Urothelium cell line (cell line): Measurements from ENCODE around the gene RICTOR.

Experiments used
- DNase-seq: peaks from one replicate; pipeline ENCODE4 v3.0.0; 2011; ENCODE audit warnings: low spot score, mixed read lengths
- FAIRE-seq: peaks from 2 replicates; lab custom pipeline; 2011; peaks lifted over from hg19 to GRCh38; lab: Jason Lieb, UNC

Gene RICTOR

DNA sequence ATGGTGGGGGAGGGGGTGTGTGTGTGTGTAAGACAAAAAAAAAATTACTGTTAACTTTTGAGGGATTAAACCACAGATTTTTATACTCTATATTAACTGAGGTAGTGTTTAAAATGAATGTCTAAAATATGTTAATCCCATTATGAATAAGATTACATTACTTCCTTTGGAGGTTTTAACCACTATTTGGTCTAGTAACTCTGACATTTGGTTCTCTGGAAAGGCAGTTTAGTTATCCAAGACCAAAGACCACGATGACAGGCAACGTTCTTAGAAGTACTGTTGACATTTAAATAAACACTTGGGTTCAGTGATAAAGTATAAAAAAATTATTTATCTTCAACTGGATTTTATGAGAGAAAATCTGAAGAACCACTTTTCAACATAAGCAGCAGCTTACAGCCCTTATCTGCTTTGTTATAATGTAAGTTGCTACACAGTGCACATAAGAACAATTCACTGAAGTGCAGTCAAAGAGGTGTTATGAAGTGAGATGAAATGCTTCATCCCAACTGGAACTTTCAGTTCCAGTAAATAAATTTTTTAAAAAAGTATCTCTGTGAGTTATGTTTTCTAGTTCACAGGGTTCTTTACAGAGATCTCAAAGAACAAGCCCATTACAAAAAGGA, 133.9 kb downstream of the RICTOR start:
- DNase-seq (no peak), FAIRE-seq (no peak)

DNA sequence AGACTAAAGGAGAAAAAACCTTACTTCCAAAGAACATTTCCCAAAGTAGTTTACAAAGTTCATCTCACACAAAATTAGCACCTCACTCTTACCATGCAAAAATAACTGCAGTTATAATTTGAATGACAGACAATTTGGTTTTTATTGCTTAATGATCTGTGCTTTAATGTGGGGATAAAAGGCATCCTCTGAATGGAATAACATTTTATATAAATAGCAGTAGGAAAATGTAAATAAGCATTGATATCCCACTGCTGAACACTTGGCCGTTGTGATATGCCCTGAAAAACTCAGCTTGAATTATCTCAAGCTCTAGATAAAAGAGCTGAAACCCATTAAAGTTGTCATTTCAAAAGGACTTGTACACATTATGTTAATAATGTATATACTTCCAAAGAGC, 135.2 kb downstream of the RICTOR start:
- FAIRE-seq, result no peak
- no peak for DNase-seq

DNA sequence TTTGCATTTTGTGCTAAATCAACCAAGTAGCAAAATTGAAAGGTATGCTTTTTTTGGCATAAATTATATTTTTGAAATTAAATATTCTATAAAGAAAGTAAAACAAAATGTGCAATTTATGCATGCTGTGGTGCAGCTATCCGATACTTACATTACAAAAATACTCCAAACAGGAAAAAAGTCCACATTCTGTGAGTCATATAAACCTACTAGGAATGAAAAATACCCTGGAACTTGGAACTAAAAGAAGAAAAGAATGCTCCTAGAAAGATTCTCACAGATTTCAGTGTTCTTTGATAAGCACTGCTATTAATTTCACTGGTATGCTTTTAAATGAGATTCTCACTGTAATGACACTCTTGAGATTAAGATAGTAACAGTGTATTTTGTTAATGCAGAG, 135.8 kb downstream of the RICTOR start:
- DNase-seq (no peak), FAIRE-seq (no peak)

DNA sequence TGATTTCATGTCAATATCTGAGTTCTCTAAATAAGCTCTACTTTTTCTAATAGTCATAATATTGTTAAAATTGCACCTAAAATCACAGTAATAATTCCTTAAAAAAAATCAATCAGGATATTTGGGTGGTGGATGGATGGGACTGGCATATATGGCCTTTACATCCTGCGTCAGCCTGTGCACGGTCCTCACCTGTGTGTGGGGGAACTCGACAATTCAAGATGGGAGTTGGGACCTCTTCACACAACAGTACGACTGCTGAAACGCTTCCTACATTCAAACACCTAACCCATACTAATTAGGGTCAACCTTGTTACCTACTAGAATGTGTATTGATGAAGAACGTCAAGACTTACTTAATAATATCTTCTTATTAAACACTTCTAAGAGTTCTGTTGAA, 137.9 kb downstream of the RICTOR start:
- FAIRE-seq, result no peak
- no peak for DNase-seq

DNA sequence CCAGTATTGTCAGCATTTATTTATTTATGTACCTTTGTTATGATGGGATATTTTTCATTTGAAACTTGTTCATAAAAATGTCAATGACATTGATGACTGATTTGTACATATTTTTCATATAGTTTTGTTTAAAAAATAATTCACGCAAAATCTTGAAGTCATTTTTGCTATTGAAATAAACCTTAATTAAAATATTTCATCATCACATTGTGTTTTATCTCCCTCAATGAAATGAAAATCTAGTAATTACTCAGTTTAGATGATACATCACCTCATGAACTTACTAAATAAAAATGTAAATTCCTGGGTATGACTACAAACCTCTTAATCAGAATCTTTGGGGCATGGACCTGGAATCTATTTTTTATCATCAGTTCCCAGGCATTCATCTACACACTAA, 138.8 kb downstream of the RICTOR start:
- no peak for DNase-seq
- no peak for FAIRE-seq

DNA sequence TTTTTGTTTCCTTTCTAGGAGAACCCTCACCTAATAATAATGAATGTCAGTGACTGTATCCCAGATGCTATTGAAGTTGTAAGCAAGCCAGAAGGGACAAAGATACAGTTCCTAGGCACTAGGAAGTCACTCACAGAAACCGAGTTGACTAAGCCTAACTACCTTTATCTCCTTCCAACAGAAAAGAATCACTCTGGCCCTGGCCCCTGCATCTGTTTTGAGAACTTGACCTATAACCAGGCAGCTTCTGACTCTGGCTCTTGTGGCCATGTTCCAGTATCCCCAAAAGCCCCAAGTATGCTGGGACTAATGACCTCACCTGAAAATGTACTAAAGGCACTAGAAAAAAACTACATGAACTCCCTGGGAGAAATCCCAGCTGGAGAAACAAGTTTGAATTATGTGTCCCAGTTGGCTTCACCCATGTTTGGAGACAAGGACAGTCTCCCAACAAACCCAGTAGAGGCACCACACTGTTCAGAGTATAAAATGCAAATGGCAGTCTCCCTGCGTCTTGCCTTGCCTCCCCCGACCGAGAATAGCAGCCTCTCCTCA, 141.3 kb downstream of the RICTOR start:
- DNase-seq, result no peak
- no peak for FAIRE-seq

DNA sequence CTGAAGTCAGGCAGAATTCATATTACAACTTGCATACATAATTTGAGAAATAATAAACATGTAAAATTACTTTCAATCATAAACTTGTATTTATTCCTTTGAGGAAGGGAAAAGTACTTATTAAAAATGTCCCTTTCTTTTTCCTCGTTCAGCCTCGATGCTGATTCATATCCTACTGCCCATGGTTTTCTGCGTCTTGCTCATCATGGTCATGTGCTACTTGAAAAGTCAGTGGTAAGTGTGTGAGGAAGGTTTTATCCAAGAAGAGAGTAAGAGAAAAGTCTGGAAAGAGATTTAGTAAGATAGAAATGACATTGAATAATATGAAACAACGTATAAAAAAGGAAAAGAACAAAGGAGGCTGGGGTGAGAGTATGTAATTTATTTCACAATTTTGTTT, 142.5 kb downstream of the RICTOR start:
- DNase-seq (no peak), FAIRE-seq (no peak)

DNA sequence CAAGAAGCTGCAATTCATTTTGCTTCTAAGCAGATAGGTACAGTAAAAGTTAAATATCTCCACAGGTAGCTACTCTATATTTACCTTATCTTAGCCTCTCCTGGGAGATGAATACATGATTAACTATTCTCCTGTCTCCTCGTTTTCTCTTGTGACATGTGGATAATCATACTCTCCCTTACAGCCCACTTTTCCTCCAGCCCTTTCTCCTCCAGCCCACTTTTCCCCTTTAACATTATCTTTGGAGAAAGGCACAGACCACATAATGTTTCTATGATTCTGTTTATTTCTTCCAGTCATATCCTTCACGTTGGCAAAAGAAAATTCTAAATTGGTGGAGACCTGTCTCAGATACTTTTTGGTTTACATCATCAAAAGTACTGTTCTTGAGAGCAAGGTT, 144.4 kb downstream of the RICTOR start:
- FAIRE-seq (no peak), DNase-seq (no peak)

DNA sequence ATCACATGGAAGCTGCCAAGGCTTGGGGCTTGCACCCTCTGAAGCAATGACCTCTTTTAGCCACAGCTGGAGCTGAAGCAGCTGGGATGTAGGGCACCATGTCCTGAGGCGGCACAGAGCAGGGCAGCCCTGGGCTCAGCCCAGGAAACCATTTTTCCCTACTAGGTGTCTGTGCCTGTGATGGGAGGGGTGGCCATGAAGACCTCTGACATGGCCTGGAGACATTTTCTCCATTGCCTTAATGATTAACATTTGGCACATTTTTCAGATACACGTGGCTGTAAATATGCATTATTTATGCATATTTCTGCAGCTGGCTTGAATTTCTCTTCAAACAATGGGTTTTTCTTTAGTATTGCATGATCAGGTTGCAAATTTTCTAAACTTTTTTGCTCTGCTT, 146.7 kb downstream of the RICTOR start:
- DNase-seq, result no peak
- FAIRE-seq, result no peak

DNA sequence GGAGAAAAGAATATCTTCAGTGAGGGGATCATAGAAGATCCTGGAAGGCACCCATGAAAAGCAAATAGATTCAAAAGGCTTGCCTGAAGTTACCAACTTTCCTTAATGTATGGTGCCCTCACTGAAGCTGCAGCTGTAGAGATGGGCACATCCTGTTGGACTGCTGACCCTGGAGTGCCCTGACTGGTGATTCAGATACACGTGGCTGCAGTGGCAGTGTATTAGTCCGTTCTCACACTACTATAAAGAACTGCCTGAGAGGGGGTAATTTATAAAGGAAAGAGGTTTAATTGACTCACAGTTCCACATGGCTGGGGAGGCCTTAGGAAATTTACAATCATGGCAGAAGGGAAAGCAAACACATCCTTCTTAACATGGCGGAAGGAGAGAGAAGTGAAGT, 148.1 kb downstream of the RICTOR start:
- DNase-seq (no peak), FAIRE-seq (no peak)

DNA sequence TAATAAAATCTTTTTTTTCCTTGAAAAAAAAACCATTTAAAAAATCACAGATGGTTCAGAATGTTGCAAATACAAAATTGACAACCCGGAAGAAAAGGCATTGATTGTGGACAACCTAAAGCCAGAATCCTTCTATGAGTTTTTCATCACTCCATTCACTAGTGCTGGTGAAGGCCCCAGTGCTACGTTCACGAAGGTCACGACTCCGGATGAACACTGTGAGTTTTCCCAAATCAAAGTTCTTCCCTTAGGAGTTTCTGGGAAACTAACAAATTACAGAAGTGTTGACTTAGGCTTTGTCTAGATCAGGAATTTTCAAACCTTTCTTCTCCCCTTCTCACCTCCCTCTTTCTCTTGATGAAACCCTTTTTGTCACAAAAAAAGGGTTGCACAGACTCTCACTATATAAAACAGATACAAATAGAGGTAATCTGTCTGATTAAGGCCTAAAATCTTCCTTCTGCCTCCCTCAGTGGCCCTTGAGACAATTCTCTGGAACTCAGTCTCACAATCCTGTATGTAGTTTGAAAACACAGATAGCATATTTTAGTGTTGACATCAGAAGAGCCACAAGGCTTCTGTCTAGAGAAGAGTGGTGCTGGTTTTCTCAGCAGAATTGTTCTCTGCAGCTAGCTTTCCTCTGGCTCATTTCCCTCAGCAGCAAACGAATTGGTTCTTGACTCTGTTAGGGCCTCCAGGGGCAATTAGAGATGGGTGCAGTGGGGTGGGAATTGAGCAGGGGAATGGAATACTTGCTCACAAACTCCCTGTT, 148.9 kb downstream of the RICTOR start:
- no peak for DNase-seq
- no peak for FAIRE-seq

DNA sequence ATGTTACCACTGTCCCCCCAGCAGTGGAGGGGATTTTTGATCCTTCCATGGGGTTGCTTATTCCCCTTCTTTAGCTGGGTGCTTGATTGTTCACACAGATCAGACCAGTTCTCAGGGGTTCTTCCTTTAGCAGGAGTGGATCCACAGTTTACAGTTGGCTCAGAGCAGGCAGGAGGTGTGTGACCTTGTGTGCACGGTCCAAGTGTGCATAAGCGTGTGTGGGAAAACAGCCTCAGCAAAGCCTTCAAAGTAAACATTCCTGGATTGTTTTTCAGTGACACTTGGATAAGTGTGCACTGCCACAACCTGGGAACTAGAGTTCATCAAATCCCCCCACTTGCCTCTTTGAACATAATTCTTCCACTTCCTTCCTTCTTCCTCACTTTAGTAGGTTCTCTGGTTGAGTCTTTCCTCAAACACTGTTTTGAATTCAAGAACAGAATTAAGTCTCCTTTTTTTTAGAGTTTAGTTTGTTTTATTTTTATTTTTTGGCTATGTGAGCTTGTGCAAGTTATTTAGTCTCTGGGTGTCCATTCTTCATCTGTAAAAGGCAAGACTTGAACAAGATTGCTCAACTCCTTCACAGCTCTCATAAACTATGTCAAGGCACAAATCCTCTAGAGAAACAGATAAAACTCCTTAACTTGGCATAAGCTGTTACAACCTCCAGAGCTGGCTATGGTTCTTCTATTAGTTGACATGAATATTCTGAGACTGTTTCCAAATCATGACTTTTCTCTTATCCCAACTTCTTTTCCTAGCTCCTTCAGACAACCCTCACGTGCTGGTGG, 150.3 kb downstream of the RICTOR start:
- DNase-seq (no peak), FAIRE-seq (no peak)

DNA sequence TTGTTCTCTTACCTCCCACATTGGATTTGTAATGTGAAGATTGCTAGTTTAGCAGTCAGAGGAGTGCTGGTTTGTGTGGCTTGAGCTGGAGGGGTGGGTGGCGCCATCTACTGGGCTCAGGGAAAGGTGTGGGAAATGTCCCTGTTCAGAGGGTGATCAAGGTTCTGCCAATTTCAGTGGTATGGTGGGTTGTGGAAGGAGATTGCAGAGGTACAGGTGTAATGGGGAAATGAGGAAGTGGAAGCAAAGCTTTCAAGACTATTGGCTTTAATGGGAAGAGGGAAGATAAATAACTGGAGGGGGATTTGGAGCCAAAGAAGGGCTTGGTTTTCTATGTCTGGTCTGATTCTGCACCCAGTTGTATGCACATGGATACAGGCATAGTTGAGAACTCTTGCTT, 152.0 kb downstream of the RICTOR start:
- DNase-seq, result peak; percentile 82
- peak; percentile 70 for FAIRE-seq

DNA sequence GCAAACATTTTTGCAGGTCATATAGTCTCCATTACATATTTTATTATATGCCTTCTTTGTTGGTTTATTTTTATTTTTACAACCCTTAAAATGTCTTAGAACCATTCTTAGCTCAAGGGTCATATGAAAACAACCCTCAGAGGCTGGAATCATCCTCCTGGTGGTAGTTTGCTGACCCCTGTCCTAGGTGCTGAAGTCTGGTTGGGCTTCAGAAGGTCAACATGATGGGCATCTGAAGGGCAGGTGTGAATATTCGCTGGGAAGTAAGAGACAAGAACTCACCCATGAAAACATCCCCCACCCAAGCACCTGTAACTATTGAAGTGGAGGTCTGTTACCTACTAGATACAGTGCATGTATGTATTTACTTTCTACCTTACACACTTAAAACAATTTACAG, 153.0 kb downstream of the RICTOR start:
- FAIRE-seq (no peak), DNase-seq (no peak)

DNA sequence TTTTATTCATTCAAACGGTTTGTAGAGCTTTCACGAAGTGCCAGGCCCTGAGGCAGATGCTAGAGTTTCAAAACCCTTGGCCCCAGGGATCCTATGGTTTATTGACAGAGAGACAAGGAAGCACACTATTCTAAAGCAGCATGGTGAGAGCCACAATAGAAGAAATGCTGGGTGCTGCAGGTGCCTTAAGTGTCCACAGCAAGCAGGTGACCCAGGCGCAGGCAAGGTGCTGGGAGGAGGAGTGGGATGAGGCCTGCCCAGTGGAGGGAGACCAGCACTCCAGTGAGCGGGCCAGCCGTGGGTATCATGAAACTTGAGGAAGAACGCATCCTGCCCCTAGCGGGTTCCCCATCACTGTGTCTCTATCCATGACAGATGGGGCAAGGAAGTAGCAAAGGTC, 157.4 kb downstream of the RICTOR start:
- FAIRE-seq, result no peak

DNA sequence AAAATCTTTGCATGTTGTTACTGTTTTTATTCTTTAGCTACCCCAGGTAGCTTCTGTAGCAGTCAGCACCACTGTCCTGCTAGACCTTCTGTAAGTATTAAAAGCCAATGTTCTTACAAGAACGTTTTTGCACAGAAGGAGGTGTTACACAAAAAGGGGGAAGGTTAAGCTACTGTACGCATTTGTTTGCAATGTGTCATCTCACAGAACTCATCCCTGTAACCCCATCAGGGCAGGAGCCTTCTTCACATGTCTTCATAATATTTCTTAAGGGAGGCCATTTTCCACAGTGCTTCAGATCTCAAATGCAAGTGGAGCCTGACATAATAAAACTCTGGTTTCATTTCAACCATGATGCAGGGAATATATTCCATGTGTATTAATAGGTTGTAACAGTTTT, 160.5 kb downstream of the RICTOR start:
- no peak for FAIRE-seq

More for the DNA sequence above, 157.4 kb downstream of the RICTOR start:
- no peak for DNase-seq

DNA sequence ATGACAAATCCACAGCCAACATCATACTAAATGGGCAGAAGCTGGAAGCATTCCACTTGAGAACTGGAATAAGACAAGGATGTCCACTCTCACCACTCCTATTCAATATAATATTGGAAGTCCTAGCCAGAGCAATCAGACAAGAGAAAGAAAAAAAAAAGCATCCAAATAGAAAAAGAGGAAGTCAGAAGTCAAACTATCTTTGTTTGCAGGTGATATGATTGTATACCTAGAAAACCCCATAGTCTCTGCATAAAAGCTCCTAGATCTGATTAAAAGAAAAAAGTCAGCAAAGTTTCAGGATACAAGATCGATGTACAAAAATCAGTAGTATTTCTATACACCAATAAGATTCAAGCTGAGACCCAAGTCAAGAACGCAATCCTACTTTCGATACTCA, 162.3 kb downstream of the RICTOR start:
- DNase-seq (no peak), FAIRE-seq (no peak)

More for the DNA sequence above, 160.5 kb downstream of the RICTOR start:
- no peak for DNase-seq

DNA sequence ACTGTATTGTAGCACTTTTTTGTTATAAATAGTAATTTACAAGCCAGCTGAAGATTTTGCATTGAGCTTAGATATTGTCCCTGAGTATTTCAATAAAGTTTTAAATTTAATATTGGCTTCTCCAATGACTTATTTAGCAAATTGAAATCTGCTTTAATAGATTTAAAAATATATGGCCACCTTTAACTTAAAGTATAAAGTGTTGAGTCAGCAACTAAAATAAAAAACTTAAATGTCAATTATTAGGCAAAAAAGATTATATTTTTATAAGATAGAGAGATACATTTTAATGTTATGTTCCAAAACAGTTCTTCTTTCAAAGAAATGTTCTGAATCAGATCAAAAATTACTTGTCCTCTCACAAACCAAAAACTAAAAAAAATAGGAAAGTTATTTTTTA, 167.7 kb downstream of the RICTOR start:
- DNase-seq (no peak), FAIRE-seq (no peak)

DNA sequence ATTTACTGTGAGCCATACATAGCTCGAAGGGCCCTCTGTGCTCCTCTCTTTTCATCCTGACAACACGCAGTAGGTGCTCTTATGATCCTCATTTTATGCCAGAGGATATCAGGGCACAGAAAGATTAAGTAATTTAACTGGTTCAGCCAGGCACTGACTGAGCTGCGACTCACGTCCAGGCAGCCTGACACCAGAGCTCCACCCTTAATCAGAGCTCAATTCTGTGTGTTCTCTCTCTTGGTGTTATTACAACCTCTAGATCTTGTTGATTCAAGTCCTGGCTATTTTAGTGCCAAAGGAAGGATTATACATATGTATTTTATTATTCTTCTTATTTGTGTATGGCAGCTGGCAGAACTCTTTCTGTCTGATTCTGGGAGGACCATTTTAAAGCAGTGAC, 168.7 kb downstream of the RICTOR start:
- FAIRE-seq, result no peak
- no peak for DNase-seq

DNA sequence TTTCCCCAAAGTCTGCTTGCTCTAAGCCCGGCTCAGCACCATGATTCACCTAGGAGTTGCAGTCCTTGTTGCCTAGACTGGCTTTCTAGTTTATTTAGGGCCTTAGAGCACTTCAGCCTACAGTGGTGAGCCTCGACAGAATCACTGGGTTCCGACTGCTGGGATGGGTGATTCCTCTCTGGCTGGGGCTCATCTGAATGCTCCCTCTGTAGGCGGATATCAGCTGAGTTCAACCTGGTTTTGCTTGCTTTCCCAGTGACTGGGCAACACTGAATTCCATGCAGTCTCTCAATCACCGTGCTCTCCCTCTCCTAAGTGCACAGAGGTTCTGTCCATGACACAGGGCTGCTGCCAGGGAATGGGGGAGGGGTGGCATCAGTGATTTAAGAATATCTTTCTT, 174.3 kb downstream of the RICTOR start:
- no peak for FAIRE-seq
- no peak for DNase-seq

DNA sequence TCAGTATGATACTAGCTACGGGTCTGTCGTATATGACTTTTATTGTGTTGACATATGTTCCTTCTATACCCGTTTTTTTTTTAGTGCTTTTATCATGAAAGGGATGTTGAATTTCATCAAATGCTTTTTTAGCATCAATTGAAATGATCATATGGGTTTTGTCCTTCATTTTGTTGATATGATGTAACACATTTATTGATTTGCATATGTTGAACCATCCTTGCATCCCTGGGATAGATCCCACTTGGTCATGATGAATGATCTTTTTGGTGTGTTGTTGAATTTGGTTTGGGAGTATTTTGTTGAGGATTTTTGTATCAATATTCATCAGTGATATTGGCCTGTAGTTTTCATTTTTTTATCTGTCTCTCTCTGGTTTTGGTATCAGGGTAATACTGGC, 177.4 kb downstream of the RICTOR start:
- DNase-seq, result no peak
- FAIRE-seq, result no peak

DNA sequence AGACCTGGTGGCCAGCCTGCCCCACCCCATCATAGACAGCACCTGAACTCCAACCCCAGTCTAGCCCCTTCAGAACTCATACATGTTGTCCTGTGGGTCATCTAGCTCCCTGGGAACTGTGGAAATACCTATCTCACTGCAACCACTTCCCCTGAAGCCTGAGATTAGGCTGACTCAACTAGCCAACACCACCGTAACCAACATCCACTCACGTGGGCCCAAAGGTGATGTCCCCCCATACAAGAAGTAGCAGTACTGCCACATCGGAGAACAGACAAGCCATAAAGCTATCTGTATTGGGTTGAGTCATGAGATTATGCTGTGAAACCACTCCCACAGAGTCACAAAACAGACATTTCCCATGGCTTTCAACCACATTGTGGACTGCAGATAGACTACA, 181.8 kb downstream of the RICTOR start:
- peak; percentile 48 for FAIRE-seq

More for the DNA sequence above, 181.8 kb downstream of the RICTOR start:
- no peak for DNase-seq
